Activated T-helper 17 cell treated with anti-CD3 and anti-CD28 coated beads, Interleukin-2, amount 50 U/mL, for 72 hours (primary cell): ENCODE measurements around the gene LGR4. TPM values are rescaled to one million over a fixed set of nuclear protein-coding genes. Genes with fewer than 3 reads are reported as not detected.
A peak's percentile ranks its signal among the peaks of the same experiment; 100 is the strongest.

Source experiments
- ATAC-seq: fragments of 150-1000 bp; cut with Tn5 transposase; replicated peaks from 2 replicates; pipeline ENCODE4 v1.10.0; 2021; ENCODE audit warnings: mild to moderate bottlenecking, moderate library complexity
- H3K27ac Mint-ChIP-seq: one replicate; pipeline ENCODE4 v1.8.0; 2022; ENCODE audit warnings: mixed read lengths
- H3K27me3 Mint-ChIP-seq: one replicate; pipeline ENCODE4 v1.8.0; 2022; ENCODE audit warnings: mixed read lengths
- H3K36me3 Mint-ChIP-seq: one replicate; pipeline ENCODE4 v1.8.0; 2022; ENCODE audit warnings: low read depth, mild to moderate bottlenecking, mixed read lengths
- H3K4me1 Mint-ChIP-seq: one replicate; pipeline ENCODE4 v1.8.0; 2022; ENCODE audit warnings: mixed read lengths
- H3K4me3 Mint-ChIP-seq: one replicate; pipeline ENCODE4 v1.8.0; 2022; ENCODE audit warnings: mild to moderate bottlenecking, mixed read lengths
- H3K9me3 Mint-ChIP-seq: one replicate; pipeline ENCODE4 v1.8.0; 2022; ENCODE audit warnings: mixed read lengths
- total RNA-seq, 2 donors: library from RNA; stranded (reverse); gene quantifications; one replicate each; pipeline ENCODE4 v1.2.3, GENCODE V29; 2022

LGR4 gene
- total RNA-seq, 2 donors from 2014 or later, result 0.24 to 1.4 TPM

GRCh38 chr11:27398400-27398770 is 74.2 kb downstream of the LGR4 start:
- Mint-ChIP-seq H3K27me3 (peaks cover 3% of the 10 kb centered on the region), H3K27ac (no peak overlapping the region), H3K4me3 (no peak overlapping the region), H3K36me3 (no peaks in the 10 kb centered on the region), H3K9me3 (no peaks in the 10 kb centered on the region), H3K4me1 (no peaks in the 10 kb centered on the region)
- no peak for ATAC-seq

DNA sequence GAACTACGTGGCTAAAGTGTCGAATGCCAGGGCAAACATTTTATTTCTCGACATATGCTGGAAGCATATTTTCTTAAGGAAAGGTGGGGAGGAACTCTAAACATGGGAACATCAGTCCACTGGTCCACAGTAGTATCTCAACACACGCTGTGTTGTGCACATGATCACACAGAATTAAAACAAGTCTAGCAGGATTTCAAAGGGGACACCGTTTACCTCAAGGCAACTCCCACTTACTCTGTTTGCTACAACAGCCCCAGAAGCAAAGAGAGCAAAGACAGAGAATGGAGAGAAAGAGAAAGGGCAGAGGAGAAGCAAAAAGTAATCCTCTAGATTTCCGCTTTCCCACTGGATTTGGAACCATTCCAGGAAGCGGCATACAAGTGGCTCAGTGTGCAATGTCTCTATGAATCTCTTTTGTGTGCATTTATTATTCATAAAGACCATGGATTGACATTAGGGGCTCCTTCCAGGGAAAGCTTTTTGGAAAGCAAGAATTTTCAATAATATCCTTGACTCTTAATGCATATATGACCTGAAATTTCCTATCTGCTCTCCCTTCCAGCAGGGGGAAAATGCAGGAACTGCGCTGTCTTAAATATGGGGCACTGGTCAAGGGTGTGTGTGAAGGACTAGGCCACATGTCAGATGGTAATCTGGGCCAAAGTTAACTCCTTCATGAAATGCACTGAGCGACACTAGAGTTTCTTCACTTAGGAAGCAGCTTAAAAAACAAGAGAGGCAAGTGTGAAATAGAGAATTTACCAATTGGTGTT is 74.8 kb downstream of the LGR4 start:
- Mint-ChIP-seq H3K36me3 (no peaks in the 10 kb centered on the region), H3K4me3 (no peak overlapping the region), H3K27ac (no peak overlapping the region), H3K9me3 (no peaks in the 10 kb centered on the region), H3K4me1 (no peaks in the 10 kb centered on the region), H3K27me3 (peaks cover 3% of the 10 kb centered on the region)
- no peak for ATAC-seq

GRCh38 chr11:27396259-27396839 is 76.2 kb downstream of the LGR4 start:
- Mint-ChIP-seq H3K4me3 (no peak overlapping the region), H3K27me3 (no peaks in the 10 kb centered on the region), H3K27ac (no peak overlapping the region), H3K4me1 (no peaks in the 10 kb centered on the region), H3K36me3 (no peaks in the 10 kb centered on the region), H3K9me3 (no peaks in the 10 kb centered on the region)
- no peak for ATAC-seq

DNA sequence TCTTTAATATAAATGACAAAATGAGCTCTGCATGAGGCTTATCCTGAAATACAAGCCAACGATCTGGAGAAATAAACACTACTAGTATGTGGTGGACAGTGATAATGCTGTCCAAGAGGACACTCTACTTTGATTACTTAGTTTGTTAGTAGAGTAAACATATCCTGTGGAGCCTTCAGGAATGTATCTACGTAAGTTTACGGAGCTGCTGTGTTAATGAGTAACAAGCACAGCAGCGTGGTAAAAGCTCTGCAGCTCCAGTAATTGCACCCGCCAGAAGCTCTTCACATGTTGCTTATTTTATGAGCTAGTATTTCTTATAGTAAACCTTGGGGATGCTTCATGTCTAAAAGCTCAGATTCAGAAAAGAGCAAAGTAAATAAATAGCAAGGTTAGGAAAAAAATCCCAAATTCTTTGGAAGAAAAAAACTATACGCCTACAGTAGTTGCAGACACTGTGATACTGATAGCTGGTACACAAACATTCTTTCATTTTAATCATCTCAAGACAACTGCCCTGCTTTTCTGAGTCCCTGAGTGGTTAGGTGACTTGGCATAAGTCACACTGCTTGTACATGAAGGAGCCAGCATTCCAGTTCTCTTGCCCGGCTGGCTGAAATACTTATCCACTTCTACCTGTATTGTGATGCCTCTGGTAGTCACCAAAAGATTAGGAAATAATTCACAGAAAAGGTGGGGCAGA is 76.9 kb downstream of the LGR4 start:
- Mint-ChIP-seq H3K27ac (no peak overlapping the region), H3K4me1 (no peaks in the 10 kb centered on the region), H3K27me3 (no peaks in the 10 kb centered on the region), H3K36me3 (no peaks in the 10 kb centered on the region), H3K9me3 (no peaks in the 10 kb centered on the region), H3K4me3 (no peak overlapping the region)
- ATAC-seq, result no peak

DNA sequence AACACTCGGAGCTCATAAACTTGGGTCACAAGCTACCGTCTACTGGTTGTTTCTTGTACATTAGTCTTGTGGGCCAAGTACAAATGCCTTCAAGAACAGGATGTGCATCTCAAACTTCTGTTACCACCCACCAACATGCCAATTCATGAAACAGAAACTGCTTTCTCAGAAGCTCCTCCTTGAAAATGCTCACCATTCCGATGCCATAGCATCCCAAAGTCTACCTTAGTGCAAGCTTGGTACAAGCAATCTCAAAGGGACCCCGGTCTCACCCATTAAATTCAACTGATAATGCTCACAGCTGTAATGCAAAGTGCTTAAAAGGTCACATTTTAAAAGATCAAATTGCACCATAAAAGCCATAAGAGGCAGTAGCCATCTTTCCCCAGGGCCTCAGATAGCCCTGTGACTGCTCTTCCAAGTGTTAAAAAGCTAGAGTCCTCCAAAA is 77.8 kb downstream of the LGR4 start:
- Mint-ChIP-seq H3K27me3 (no peaks in the 10 kb centered on the region), H3K4me3 (no peak overlapping the region)

DNA sequence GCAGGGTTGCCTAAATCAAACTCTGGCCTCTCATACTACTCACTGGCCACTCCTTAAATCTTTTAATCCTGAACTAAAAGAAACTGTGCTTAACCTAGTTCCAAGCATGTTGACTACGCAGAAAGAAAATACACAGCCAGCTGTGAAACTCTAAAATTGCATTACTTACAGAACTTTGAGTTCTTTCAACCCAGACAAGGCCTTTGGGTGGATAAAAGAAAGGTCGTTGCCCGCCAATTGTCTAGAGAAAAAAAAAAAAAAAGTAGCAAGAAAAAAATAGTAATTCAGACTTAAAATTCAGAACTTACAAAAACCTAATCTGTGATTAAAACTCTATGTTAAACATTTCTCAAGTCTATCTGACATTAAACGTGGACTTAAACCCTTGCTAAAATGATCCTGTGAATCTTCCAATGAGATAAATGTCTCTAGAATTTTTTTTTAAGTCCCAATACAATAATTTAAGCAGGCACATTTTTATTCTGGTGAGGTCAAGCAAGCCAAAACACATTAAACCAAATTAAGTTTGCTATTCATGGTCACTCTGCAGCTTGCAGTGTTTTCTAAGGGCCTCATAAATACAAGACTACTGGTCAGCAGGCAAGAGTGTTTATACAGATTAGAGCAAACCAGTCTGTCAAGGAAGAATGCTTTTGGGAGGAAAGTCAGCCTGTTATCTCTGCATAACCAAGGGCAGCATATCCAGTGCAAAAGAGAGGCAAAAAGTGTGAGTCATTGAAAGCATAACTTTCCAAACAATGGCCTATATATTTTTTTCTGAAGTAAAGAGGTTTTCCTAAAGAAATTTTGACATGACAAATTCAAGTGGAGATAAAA is 80.1 kb downstream of the LGR4 start:
- no peaks in the 10 kb centered on the region for H3K4me1 Mint-ChIP-seq
- no peaks in the 10 kb centered on the region for H3K27me3 Mint-ChIP-seq
- no peak for ATAC-seq
- H3K9me3 Mint-ChIP-seq, result no peaks in the 10 kb centered on the region
- H3K27ac Mint-ChIP-seq, result no peak overlapping the region
- no peak overlapping the region for H3K4me3 Mint-ChIP-seq
- H3K36me3 Mint-ChIP-seq, result no peaks in the 10 kb centered on the region

More for the DNA sequence above, 77.8 kb downstream of the LGR4 start:
- ATAC-seq, result no peak
- H3K4me1 Mint-ChIP-seq, result no peaks in the 10 kb centered on the region
- no peaks in the 10 kb centered on the region for H3K9me3 Mint-ChIP-seq
- H3K27ac Mint-ChIP-seq, result no peak overlapping the region
- no peaks in the 10 kb centered on the region for H3K36me3 Mint-ChIP-seq

- Mint-ChIP-seq H3K27ac (no peak overlapping the region), H3K9me3 (no peaks in the 10 kb centered on the region), H3K4me3 (no peak overlapping the region), H3K36me3 (no peaks in the 10 kb centered on the region), H3K4me1 (no peaks in the 10 kb centered on the region), H3K27me3 (no peaks in the 10 kb centered on the region)
- ATAC-seq, result no peak
Observed at GRCh38 chr11:27391331-27392015, 81.1 kb downstream of the LGR4 start.

- ATAC-seq, result no peak
- H3K9me3 Mint-ChIP-seq, result no peaks in the 10 kb centered on the region
- no peaks in the 10 kb centered on the region for H3K36me3 Mint-ChIP-seq
- H3K27ac Mint-ChIP-seq, result no peak overlapping the region
- H3K4me1 Mint-ChIP-seq, result no peaks in the 10 kb centered on the region
- no peak overlapping the region for H3K4me3 Mint-ChIP-seq
- no peaks in the 10 kb centered on the region for H3K27me3 Mint-ChIP-seq
Observed at GRCh38 chr11:27390318-27391295, 82.0 kb downstream of the LGR4 start.

GRCh38 chr11:27388869-27389268 is 83.7 kb downstream of the LGR4 start:
- Mint-ChIP-seq H3K9me3 (no peaks in the 10 kb centered on the region), H3K36me3 (no peaks in the 10 kb centered on the region), H3K27me3 (no peaks in the 10 kb centered on the region), H3K27ac (no peak overlapping the region), H3K4me1 (no peaks in the 10 kb centered on the region), H3K4me3 (no peak overlapping the region)
- peak; percentile 49 for ATAC-seq

DNA sequence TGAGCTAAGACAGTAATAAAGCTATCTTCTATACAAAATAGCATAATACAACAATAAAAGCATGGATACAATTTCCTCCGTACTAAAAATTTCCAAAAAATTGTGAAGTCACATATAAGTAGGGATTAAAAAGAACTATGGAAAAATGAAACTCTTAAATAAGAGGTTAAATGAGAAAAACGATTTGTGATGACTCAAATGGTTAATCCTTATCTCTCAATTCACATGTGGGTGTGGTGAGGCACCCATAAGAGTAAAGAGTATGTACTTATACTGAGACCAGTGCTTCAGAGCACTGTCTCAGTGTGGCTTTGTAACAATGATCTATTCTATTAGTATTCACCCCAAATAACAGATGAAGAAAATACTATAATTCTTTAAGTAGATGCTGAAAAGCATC is 84.6 kb downstream of the LGR4 start:
- H3K36me3 Mint-ChIP-seq, result no peaks in the 10 kb centered on the region
- no peak overlapping the region for H3K27ac Mint-ChIP-seq
- no peak overlapping the region for H3K4me3 Mint-ChIP-seq
- no peaks in the 10 kb centered on the region for H3K9me3 Mint-ChIP-seq
- peak; percentile 71 for ATAC-seq
- H3K27me3 Mint-ChIP-seq, result no peaks in the 10 kb centered on the region
- no peaks in the 10 kb centered on the region for H3K4me1 Mint-ChIP-seq

GRCh38 chr11:27387362-27387761 is 85.2 kb downstream of the LGR4 start:
- Mint-ChIP-seq H3K27ac (no peak overlapping the region), H3K4me1 (no peaks in the 10 kb centered on the region), H3K4me3 (no peak overlapping the region), H3K9me3 (no peaks in the 10 kb centered on the region), H3K36me3 (no peaks in the 10 kb centered on the region), H3K27me3 (no peaks in the 10 kb centered on the region)
- peak; percentile 75 for ATAC-seq

DNA sequence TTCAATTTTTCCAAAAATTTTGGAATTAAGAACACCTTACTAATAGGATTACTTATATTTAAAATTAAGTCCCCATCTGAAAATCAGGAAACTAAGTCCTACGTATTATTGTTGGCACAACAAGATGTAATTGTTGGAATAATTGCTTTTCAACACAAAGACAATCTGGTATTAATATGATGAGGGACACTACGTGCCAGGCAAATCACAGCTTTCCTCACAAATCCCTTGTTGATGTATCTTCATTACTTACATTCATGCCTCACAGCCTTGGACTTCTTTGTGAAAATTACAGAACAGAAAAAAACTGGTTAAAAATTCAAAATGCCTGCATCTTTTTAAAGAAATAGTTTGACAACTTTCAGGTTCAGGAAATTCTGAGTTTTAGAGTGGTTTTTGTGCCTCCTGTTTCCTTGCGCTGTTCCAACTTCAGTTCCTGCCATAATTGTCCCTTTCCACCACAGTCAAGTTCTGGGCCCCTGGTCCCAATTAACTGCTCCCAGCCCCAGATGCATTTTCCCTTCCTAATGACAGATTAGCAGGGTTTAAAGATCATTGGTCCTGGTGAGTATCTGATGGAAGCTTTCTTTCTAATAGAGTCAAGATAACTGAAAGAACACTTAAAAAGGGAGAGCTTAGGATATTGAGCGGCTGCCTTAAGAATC is 86.3 kb downstream of the LGR4 start:
- ATAC-seq, result no peak
- Mint-ChIP-seq H3K9me3 (no peaks in the 10 kb centered on the region), H3K27me3 (no peaks in the 10 kb centered on the region), H3K36me3 (no peaks in the 10 kb centered on the region), H3K27ac (no peak overlapping the region), H3K4me3 (no peak overlapping the region), H3K4me1 (no peaks in the 10 kb centered on the region)

GRCh38 chr11:27385245-27385644 is 87.3 kb downstream of the LGR4 start:
- Mint-ChIP-seq H3K4me1 (no peaks in the 10 kb centered on the region), H3K36me3 (no peaks in the 10 kb centered on the region), H3K9me3 (no peaks in the 10 kb centered on the region), H3K4me3 (no peak overlapping the region), H3K27me3 (no peaks in the 10 kb centered on the region), H3K27ac (no peak overlapping the region)
- no peak for ATAC-seq
